ENCODE data around the gene NUP42.
A peak's percentile ranks its signal among the peaks of the same experiment; 100 is the strongest.
"Not testable (repeated sequence)": the region's sequence is repeated elsewhere in the genome, so short reads cannot be mapped to it uniquely, and the experiment has no call there.

NUP42 gene

GRCh38 chr7:23181684-23182553, at the start of gene NUP42:
NUP42 (plus strand) TSS chr7:23182048; CDS start chr7:23182086, 38 bp downstream.
- DNase-seq = peak; percentile 100

DNA sequence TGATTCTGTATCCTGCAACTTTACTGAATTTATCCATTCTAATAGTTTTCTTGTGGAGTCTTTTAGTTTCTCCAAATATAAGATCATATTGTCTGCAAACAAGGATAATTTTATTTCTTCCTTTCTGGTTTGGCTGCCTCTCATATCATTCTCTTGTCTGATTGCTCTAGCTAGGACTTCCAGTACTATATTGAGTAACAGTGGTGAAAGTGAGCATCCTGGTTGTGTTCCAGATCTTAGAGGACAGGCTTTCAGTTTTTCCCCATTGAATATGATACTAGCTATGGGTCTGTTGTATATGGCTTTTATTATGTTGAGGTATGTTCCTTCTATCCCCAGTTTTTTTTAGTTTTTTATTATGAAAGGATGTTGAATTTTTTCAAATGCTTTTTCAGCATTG, 48.1 kb upstream of the NUP42 start:
- DNase-seq = no peak

GRCh38 chr7:23135755-23136154, 46.1 kb upstream of the NUP42 start:
- DNase-seq = no peak

GRCh38 chr7:23136216-23136615, 45.6 kb upstream of the NUP42 start:
- no peak for DNase-seq

DNA sequence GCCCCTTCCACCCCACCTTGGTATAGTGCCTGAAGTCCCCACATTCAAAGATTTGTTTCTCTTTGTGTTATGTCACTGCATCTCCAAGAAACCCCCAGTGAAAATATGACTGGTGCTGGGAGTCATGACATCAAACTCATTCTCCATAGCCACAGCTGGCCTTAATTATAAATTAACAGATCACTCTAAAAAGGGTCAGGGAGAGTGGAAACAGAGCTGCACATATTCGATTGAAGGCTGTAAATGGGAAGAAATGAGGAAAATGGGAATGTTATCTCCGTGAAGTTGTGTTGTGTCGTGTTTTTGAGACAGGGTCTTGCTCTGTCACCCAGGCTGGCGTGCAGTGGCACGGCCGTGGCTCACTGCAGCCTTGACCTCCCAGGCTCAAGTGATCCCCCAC, 24.2 kb upstream of the NUP42 start:
- no peak for DNase-seq

DNA sequence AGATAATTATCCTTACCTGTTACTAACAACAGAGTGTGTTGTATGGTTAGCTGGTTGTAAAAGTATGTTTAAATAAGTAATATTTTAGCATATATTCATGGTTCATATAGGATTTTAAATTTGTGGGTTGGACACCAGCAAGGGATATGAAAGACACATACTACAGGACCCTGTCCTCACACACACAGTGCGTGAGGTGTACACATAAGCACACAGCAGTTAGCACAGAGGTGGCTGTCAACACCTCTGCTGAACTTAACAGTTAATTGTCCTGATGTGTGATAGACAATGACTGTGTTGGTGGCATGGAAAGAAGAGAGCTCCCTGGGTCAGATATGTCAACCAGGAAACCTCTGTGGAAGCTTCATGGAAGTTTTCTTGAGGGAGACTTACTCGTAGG, 23.3 kb upstream of the NUP42 start:
- DNase-seq = no peak

DNA sequence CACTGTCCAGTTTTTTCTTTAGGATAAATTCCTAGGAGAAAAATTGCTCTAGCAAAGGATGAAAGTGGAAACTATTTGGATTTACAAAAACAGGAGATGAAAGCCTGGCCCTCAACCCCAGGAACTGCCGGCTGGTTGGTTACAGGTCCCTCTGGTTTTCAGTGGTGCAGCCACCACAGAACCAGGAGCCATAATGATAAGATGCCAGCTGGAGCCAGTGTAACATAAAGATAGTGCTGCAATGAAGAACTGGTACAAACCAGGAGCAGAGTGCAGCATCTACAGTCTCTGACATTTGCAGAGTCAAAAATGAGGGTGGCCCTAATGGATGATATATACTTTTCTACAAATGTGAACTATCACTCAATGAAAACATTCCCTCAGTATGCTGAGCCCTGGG, 20.4 kb upstream of the NUP42 start:
- DNase-seq = no peak

- DNase-seq = no peak
These were observed 17.0 kb upstream of the NUP42 start for GRCh38 chr7:23164846-23165245.

DNA sequence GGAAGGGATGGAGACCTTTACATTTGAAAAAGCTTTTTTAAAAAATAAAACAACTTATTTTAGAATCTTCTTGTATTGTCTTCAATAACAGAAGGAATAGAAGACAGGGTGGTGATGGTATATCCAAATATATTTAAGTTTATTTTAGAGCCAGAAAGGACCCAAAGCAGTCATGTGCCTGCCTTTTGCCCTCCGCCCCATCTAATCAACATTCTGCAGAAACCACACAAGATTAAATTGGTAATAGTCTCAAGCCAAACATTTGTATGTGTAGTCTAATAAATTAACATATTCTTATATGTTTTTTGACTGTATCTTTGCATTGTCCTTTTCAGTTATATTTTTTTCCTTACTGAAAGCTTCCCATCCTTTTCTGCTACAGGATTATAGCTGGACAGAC, 16.5 kb upstream of the NUP42 start:
- DNase-seq = no peak

DNA sequence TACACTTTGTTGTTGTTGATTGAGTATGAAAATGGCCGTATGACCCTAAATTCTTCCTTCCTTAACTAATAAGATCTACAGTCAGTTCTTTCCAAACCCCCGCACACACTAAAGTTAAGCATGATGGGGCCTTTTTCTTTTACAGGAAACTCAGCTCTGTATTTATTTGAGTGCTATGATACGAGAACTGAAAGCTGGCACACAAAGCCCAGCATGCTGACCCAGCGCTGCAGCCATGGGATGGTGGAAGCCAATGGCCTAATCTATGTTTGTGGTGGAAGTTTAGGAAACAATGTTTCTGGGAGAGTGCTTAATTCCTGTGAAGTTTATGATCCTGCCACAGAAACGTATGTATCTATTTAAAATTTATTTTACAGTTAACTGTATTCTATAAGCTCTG, 14.2 kb upstream of the NUP42 start:
- no peak for DNase-seq

DNA sequence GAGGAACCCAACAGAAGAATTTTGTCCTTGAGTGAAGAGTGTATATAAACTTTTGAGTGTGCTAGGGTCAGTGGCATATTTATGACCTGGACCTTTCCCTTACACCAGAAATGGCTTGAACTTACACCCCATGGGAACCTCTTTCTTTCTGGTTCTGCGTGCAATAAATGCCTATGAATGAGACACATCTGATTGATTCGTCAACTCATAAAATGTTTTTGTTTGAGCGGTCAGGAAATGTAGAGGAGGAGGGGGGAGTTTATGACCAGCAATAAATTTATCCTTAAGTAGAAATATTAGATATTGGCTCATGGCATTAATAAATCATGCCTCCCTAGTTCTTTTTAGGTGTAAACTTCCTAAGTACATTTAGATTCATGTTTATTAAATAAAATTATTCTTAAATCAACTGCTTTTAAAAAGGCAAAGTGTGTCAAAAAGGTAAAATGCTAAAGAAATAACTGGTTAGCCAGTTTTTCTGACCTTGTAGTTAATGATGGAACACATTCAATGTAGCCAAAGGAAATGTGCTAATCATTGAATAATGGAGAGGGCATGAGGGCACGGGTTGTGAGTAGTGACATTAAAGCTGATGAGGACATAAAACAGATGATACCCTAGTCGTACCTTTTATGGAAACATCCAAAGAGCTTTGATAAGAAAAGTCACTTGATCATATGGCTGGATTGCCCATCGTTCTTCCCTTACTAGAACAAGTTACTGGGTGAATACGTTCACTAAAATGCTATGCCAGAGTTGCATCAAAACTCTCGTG, 13.6 kb upstream of the NUP42 start:
- DNase-seq = no peak

GRCh38 chr7:23175938-23176337, 5.9 kb upstream of the NUP42 start:
- DNase-seq = no peak

GRCh38 chr7:23183279-23184012, 1.6 kb downstream of the NUP42 start:
- peak; percentile 30 for DNase-seq

DNA sequence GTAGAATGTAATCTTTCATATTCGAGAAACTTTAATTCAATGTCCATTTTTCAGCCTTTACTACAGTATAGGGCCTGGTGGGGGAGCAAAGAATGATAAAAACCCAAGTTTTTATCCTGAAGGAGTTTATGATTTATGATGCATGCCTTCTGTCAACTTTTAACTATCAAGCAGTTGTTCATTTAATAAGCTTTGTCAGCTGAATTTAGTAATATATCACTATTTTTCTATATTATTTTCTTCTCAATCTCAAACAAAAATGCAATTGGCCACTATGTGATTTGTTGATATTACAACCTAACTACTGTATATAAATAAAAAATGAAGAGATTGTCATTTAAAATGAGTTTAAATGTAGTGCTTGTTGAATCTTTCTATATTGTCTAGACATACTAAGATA, 2.4 kb downstream of the NUP42 start:
- DNase-seq = no peak

GRCh38 chr7:23184709-23185359, 3.0 kb downstream of the NUP42 start:
- peak; percentile 72 for DNase-seq

DNA sequence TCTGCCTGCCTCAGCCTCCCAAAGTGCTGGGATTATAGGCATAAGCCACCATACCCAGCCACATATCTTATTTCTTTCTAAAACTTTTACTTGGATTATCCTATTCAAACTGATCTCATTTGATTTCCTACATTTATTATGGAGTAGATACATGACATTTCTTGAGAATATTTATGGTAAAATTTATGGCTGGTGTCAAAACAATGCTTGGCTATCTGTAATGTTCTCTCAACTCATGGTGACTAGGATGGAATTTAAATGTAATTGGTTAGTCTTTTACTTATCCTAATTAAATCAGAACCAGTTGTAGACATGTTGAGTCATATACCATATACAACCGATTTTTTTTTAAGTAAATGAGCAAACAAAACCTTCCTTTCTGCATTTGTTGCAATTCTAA, 4.1 kb downstream of the NUP42 start:
- no peak for DNase-seq

DNA sequence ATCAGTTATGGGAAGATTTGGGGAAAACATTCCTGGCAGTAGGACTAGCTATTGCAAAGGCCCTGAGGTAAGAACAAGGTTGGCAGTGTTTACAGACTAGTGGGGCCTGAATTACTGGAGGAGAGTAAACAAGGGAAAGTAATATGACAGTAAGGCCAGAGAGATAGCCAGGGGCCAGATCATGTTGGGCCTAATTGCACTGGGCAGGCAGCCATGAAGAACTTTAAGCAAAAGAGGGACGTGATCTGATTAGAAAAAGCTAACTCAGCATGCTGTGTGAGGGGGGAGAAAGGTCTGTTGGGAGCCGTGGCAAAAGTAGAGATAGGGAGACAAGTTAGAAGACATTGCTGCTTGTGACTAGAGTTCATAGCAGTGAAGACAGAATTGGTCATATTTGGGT, 9.2 kb downstream of the NUP42 start:
- DNase-seq = no peak

GRCh38 chr7:23193650-23194227, 11.9 kb downstream of the NUP42 start:
- not testable (repeated sequence) for DNase-seq

- no peak for DNase-seq
These were observed 14.5 kb downstream of the NUP42 start for GRCh38 chr7:23196306-23196705.

DNA sequence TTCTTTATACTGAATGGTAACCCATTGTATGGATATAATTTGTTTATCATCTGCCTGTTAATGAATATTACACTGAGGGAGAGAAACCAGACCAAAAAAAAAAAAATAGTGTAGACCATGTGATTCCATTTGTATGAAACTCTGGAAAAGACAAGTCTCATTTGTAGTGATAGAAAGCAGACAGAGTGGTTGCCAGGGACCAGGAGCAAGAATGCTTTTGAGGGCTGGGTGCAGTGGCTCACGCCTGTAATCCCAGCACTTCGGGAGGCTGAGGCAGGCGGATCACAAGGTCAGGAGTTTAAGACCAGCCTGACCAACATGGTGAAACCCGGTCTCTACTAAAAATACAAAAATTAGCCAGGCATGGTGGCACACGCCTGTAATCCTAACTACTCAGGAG, 15.9 kb downstream of the NUP42 start:
- DNase-seq = not testable (repeated sequence)

GRCh38 chr7:23200331-23200730, 18.5 kb downstream of the NUP42 start:
- no peak for DNase-seq

GRCh38 chr7:23204241-23204640, 22.4 kb downstream of the NUP42 start:
- DNase-seq = no peak

DNA sequence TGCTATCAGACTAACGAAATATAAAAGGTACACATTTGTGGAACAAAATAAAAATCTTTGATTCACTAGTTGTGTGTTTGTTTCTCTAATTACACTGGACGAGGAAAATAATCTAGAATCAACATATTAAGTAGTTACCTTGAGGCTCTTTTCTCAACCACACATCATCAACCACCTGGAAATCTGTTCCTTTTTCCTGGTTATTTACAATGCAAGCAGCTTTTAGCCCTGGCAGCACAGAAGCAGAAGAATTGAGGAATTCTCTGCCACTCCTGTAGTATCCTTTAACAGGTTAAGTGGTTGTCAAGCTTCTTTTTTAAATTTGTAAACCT, 23.7 kb downstream of the NUP42 start:
- DNase-seq = peak; percentile 69
